Bone marrow (tissue), 2 donors: ENCODE measurements around the gene RBM38.

Experiments used
- DNase-seq, 2 donors: peaks; one replicate each; lab custom pipeline; 2025; lab: John Stamatoyannopoulos, UW

Gene RBM38

DNA sequence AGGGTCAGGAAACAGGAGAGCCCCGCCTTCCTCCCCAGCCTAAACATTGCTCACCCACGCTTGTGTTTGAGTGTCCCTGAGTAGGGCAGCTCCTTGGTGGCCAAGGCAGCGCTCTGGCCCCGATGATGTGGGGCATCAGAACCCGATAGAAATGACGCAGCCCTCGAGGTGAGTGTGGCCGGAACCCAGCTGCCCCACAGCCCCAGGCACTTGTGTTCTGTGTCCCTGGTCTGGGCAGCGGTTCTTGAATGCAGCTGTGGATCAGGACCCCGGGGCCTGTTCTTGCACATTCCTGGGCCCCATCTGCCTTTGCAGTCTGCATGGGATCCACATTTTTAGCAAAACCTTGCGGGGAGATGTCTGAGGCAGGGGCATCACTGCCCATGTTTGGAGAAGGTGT, 12.8 kb downstream of the RBM38 start:
- DNase-seq = no peak

DNA sequence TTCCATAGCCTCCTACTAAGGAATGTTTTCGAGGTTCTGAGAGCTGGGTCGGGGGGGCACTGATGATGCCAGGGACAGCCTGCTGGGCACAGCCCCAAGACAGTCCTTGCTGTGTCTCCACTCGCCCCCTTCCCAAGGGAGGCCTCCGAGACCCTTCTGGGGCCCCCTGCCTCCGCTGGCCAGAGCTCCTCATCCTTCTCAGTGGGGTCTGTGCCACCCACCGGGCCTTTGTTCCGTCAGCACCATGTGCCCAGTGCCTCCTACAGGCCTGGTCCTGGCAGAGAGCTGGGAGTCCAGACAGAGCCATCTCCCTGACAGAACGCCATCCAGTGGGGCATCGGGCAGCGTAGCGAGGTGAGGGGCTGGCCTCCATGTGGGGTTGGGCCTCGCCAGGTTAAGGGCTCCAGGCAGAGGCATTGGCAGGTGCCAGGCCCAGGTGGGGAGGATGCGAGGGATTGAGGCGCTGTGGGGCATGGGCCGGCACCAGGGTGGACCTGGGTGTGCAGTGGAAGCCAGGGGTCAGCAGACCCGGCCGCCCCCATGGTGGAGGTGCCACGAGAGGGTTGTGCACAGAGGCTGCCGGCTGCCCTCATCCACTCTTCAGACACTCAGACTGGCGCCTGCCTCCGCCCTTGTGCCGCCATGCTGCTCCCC, 13.3 kb downstream of the RBM38 start:
- DNase-seq = no peak

DNA sequence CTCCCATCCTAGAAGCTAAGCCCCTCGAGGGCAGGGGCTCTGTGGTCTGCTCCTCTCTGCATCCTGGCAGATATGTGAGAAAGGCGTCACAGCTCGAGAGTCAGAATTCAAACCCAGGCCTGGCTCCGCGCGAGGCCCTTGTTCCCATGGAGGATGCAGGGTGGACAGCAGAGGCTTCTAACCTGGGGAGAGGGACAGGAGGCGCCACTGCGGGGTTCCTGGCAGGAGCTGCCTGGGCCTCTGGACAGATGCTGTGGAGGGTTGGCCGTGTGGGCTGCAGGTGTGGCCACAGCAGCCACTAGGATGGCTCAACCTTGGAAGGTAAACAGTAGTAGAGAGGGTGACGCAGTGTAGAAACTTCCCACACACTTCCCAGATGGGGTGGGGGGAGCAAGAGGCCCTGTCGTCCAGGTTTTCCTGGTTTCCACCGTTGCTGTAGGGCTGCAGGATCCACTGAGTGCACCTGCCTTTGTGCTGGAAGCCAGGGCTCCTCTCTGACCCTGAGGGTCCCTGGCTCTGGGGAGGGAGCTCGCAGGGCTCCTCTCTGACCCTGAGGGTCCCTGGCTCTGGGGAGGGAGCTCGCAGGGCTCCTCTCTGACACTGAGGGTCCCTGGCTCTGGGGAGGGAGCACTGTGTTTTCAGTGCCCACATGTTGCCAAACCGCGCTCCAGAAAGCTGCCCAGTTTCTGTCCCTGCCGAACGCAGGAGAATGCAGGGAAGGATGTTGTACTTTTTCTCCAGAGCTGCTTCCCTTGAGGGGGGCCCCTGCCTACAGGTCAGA, 14.2 kb downstream of the RBM38 start:
- DNase-seq = no peak

DNA sequence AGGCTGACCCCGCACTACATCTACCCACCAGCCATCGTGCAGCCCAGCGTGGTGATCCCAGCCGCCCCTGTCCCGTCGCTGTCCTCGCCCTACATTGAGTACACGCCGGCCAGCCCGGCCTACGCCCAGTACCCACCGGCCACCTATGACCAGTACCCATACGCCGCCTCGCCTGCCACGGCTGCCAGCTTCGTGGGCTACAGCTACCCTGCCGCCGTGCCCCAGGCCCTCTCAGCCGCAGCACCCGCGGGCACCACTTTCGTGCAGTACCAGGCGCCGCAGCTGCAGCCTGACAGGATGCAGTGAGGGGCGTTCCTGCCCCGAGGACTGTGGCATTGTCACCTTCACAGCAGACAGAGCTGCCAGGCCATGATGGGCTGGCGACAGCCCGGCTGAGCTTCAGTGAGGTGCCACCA, 16.4 kb downstream of the RBM38 start:
- DNase-seq = no peak

DNA sequence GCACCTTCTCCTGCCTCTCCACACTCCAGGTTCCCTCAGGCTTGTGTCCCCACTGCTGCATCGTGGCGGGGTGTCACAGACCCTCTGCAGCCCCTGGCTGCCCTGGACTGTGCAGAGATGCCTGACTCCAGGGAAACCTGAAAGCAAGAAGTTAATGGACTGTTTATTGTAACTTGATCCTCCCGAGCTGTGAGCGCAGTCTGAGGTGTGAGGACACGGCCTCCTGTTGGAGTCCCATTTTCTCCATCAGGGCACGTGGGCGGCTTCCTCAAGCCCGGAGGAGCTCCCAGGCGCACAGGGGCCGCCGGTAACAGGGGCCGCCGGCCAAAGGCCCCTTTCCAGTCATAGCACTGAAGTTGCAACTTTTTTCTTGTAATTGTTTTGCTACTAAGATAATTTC, 16.9 kb downstream of the RBM38 start:
- no peak for DNase-seq

DNA sequence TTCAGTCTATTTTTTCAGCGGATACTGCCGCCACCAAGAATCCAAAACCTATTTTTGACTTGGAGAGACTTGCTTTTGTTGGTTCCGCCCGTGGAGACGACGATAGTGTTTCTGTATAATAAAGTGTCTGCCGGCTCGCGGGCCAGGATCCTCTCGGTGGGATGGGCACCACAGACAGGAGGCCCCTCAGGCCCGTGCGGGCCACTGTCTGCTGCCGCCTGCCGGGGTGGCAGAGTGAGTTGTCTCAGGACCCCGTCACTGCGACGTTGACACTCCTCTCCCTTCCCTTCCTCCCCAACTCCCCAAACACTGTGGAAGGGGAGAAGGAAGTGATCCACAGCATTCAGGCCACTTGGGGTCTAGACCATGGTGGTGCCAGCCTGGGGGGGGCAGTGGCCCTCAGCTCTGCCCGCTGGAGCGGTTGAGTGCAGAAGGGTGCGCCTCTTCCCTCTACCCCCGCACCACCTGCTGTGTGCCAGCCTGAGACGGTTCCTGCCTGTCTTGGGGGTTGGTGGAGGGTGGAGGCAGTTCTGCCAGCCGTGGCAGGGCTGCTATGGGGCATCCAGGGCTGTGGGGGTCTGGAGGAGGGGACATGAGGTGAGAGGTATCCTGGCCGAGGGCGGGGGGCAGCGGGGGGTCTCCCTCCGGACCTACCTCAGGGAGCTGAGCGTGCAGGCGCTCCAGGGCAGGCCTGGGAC, 17.5 kb downstream of the RBM38 start:
- no peak for DNase-seq

DNA sequence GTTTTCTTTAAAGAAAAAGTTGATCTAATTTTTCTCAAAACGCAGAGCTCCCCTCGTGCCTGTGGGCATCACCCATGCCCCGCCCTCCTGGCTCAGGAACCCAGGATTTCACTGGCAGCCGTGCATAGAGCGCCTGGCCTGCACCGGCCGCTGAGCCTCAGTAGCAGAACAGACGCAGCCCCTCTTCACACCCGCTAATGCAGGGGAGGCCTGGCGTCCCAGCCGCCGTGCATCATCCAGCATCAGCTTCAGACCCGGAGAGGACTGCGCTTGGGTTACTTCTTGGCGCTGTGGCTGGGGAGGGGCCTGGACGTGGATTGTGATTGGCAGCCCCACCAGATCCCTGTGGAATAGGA, 18.1 kb downstream of the RBM38 start:
- no peak for DNase-seq

DNA sequence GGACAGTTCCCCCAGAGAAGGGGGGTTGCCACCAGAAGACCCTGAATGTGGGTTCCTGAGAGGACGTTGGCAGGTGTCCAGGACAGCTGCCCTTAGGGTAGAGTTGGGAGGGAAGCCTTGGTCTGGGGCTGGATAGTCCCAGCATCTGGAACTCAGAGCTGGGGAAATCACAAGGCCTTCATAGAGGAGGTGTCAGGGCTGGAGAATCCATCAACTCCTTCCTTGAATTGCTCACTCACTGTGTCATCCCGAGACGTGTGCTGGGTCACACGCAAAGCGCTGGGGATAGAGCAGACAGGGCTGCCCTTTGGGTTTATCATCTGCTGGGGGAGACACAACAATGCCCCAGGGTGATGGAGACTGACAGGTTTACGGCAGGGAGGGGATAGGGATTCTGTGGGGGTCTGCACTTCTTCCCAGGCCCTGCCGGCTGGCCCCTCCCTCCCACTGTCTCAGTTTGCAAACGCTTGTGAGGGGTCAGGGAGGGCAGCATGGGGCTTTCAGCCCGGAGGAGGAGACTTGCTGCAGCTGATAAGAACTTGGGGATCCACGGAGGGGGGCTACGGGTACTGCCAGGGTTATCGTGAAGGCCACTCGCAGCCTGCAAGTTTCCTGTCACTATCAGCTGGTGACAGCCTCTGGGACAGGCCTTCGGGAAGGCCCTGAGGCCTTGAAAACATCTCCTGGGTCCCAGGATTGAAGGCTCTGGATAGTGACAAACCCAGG, 18.6 kb downstream of the RBM38 start:
- DNase-seq = no peak

DNA sequence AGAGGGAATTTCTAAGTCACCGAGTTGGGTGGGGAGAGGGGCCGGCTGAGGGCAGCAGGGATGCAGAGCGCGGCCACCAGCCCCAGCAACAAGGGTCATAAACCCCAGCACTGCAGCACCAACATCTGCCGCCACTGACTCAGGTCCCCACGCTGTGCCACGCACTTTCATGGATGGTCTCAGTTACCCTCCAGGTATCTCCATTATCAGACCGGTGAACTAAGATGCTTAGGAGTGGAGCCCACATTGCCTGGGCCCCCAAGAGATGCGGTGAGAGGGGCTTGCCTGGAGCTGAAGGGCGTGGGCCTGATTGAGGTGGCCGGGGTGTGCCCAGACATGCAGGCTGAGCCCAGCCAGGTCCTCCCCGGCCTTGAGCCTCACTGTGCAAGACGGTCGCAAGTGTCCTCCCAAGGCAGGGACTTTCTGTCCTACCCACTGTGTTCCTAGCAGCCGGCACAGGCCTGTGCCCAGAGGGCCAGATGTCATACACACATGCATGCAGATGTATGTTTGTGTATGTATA, 19.3 kb downstream of the RBM38 start:
- no peak for DNase-seq

DNA sequence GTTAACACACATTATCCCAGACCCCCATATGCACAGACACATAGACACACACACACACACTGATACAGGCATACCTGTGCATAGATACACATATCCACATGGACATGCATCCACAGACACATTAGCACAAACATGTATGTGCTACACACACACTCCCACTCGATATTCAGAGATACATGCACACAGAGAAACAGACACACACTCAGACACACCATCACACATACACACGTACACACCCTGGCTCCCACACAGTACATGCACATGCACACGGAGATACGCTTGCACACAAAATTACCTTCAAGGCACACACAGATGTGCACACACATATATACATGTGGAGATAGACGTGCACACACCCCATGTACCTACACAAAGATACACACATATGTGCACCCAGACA, 19.7 kb downstream of the RBM38 start:
- no peak for DNase-seq

DNA sequence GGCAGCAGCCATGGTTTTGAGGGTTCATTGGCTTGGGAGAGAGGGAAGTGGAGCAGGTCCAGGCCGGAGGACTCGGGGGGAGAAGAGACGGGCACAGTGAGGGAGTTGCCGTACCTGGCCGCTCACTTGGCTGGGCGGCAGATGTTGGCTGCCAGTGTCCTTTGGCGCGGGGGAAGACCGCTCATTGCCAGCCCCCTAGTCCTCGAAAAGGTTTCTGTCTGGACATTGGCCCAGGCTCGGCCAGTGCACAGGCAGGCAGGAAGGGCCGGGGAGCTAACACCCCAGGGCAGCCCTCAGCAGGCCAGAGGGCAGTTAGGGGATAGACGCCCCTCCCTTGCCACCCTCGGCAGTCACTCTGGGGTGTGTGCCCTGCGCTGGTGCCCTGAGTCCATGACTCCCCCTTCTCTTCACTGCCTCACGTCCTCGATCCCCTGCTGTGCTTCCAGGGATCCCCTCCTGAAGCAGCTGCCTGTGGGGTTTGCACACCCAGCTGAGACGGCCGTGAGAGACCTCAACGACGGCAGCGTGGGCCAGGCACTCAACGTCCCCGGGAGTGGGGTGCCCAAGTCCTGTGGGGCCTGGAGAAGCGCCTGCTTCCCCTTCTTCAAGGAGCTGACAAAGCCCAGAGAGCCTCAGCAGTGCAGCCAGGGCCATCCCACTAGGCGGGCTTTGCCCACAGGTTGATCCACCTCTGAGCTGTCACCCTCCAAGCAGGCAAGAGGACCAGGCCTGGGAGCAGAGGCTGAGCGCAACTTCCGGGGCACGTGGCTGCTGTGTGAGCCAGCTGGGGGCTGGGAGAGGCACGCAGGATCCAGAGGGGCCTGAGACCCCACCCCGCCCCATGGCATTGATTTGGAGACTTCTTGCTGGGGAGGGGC, 20.4 kb downstream of the RBM38 start:
- DNase-seq = no peak

DNA sequence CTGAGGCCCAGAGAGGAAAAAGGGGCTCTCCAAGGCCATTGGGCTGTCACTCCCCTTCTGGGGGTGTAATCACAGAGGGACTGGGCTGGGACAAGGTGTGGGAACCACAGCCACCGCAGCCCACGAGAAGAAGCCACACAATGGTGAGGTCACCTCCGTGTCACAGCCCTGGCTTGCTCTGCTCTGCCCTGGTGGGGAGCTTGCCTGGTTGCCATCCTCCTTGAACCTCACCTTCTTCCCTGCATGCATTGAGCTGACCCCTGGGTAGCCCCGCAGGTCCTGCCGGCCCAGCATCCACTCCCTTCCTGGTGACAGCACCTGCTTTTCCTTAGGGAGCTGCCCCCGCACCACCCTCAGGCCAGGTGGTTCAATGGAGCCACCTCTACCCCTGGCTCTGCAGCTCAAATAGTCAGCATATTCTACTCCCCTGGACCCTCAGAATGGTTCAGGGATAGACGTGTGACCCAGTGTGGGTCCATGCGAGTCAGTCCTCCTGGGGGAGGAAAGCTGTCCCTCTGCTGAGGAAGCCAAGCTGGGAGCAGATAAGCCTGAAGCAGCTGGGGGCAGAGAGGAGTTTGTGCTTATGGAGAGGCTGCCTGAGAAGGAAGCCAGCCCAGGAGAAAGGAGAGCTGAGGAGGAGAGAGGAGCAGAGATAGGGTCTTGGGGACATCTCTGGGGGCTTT, 21.3 kb downstream of the RBM38 start:
- DNase-seq = no peak

DNA sequence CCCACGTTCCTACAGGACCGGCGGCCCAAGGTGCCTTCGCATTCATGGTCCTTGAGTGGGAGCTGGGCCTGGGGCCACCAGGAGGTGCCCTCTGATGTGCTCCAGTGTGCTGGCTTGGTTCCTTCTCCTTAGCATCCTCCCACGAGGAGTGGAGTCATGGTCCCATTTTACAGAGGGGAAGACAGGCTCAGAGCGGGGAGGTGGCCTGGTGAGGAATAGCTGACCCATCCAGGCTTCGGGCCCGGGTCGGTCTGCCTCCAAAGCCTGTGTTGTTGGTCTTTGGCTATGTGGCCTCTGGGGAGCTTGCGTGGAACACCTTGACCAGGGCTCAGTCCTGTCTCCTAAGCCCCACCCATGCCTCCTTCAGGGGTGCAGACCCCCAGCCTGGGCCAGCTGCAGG, 22.8 kb downstream of the RBM38 start:
- no peak for DNase-seq

DNA sequence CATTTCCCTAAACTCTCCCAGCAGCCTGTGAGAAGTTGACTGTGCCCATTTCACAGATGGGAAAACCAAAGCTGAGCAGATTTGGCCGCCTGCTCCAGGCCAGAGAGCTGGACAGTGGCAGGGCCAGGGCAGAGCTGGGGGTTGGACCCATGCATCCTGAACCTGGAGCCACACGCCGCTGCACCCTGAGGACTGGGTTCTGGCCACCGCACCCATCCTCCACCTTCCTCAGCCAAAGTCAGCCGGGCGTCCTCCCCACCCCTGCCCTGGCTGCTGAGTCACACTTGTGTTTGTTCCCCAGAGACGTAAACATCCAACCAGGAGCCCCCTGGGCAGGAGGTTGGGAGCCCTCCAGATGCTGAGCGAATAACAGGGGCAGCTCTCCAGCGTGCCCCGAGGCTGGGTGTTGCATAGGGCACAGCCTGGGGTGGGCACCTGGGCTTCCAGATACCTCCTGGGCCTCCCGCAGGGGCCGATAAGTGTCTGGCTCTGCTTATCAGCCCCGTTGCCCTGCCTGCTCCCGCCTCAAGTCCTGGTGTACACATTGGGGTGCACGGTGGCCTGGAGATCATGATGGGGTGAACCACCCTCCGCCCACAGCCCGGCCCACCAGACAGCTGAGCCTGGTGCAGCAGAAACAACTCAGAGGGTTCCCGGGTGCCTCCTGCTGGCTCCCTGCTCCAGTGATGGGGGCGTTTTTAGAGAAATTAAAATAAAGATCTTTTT, 23.8 kb downstream of the RBM38 start:
- no peak for DNase-seq

DNA sequence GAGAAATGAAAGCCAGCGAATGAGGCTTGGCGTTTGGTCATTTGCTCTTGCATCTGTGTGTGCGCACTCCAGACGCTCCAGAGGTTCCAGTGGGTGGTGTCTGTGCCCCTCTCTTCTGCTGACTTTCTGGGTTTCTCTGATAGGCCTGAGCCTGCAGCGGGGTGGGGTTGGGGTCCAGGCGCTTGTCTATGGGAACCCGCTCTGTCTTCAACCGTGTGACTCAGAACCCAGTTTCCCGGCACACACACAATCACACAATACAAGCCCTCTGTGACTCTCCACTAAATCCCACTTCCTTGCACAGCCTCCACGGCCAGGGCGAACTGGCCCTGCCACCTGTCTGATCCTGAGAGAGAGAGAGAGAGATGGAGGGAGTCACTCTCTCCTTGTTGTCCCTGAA, 24.6 kb downstream of the RBM38 start:
- DNase-seq = no peak

DNA sequence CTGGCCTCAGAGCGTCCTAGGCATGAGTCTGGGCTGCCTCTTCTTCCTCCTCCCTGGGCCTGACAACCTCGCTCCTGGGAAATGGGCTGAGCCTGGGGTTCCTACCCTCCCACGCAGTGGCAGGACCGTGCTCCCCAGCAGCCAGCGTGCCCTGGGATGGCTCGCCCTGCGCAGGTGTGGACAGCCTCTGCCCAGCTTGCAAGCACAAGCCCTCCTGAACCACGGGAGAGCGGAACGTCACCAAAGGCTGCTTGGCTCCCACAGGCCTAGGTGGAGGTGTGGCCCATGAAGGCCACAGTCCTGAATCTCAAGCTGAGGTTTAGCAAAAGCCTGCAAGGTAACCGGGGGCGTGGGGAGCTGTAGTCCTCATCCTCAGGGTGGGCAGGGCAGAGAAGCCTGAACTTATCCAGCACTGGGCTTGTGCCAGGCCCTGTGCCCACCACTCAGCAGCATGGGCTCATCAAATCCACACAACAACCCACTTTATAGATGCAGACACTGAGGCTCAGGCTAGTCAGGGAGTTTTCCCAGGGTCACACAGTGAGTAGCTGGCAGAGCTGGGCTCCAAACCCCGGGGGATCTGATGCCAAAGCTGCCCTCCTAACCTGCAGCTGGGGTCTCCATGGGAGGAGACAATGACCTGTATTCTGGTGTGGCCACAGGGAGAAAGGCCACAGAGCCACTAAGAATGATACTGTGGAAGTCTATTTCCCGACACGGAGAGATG, 25.3 kb downstream of the RBM38 start:
- DNase-seq = no peak

DNA sequence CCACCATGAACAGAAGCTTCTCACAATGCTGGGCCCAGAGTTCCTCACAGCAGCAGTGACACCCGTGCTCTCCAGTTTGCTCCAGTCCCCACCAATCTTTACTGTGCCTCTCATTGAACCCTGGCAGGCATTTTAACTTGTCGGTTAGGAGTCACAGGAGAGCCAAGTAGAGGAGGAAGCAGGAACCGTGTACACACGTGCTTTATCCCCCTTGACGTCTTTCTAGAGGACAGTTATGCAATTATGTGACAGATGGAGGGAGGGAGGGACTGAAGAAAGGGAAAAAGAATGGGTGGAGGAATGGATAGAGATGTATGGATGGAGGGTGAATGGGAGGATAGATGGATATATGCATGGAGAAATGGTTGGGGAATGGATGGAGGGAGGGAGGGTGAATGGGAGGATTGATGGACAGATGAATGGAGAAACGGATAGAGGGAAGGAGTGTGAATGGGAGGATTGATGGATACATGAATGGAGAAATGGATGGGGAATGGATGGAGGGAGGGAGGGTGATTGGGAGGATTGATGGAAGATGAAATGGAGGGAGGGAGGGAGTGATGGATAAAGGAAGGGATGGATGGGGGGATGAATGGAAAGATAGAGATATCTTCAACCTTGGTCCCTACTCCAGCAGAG, 26.0 kb downstream of the RBM38 start:
- no peak for DNase-seq

DNA sequence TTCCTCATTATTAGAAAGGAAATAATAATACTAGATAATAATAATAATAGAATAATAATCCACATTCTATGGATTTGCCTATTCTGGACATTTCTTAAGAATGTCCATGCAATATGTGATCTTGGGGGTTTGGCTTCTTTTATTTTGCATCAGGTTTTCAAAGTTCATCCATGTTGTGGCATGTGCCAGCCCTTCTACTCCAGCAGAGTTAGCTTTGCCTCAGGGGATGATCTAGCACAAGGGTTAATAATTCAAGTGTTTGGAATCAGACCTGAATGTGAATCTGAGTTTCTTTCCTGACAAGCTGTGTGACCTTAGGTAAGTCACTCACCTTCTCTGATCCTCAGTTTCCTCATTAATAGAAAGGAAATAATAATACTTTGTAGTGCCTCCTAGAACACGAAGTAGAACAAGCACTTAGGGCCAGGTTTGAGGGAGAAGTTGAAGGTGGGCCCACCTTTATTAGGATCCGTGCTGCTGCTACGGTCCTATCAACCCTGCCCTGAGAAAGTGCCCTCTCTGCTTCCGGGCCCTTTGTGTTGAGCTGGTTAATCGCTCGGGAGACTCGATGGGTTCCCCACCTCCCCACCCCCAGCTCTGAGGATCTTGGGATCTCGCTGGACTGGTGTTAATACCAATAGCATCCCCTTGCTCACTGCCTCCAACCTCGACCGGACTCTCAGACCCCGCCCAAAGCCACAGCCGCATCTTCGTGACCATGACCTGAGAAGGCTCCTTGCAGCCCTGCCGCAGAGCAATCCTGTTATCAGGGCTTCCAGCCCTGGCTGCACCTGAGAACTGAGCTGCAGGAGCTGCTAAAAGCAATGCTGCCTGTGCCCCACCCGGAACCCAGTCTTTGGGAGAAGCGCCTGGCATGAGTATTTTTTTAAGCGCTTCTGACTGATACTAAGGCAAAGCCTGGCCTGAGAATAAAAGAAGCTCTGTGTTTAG, 26.9 kb downstream of the RBM38 start:
- no peak for DNase-seq
